Stromal cell of bone marrow (primary cell): Measurements from ENCODE around the gene ICOS.
A peak's percentile ranks its signal among the peaks of the same experiment; 100 is the strongest.

Experiments used
- DNase-seq: peaks from one replicate; pipeline ENCODE4 v3.0.0-alpha.2; 2012; ENCODE audit warnings: low read depth

The ICOS gene

GRCh38 chr2:203936535-203936934, at the start of gene ICOS:
Gene ICOS (plus strand): TSS chr2:203936763. CDS start chr2:203936815, 52 bp downstream.
- no peak for DNase-seq

DNA sequence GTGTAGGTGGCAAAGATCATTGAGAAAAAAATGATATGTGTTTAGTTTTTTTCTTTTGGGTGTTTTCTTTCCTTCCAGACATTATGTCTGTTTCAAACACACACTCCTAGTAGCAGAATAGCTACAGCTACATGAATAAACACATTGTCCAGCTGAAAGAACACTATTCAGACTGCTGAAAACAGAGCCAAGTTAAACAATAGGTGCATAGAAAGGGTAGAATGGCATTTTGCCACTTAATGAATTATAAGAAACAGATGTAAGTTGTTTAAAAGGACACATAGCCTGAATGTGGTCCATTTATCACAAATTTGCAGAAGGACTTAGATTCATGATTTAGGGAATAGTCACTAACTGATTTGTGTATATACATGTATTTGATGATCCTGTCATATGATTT, 48.9 kb upstream of the ICOS start:
- DNase-seq, result no peak

GRCh38 chr2:203889542-203889941, 47.0 kb upstream of the ICOS start:
- DNase-seq, result no peak

DNA sequence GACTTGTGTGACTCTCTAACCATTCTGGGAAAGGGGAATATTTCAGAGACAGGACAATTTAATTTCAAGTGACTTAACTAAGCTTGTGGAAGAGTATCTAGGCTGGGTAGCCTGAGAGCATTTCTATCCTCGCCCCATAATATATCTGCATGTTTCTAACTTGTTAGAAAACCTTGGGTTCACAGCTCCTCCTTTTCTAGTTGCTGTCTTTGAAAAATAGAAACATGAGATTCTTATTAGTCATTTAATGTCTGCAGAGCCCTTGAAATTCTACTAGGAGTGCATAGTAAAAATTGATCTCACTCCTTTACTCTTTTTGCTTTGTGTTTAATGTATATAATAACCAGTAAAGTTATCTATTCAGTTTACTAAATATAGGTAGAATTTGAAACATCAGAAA, 46.6 kb upstream of the ICOS start:
- DNase-seq, result no peak

DNA sequence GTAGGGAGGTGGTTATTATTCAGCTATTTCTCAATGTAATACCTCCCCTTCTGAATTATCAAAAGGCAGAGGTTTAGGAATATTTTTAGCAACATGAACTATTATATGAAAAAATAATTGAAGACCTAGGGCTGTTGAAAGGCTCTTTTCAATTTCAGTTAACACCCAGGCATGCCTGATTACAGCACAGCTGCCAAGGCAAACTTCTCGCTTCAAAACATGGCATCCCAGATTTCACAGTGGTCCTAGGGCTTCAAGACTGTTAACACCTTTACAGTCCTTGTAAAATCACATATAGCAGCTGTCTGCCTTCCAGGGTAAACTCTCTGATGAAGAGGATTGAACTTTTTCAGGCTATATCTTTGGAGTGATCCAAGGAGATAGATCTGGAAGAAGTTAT, 45.8 kb upstream of the ICOS start:
- no peak for DNase-seq

GRCh38 chr2:203891474-203891873, 45.1 kb upstream of the ICOS start:
- DNase-seq, result no peak

DNA sequence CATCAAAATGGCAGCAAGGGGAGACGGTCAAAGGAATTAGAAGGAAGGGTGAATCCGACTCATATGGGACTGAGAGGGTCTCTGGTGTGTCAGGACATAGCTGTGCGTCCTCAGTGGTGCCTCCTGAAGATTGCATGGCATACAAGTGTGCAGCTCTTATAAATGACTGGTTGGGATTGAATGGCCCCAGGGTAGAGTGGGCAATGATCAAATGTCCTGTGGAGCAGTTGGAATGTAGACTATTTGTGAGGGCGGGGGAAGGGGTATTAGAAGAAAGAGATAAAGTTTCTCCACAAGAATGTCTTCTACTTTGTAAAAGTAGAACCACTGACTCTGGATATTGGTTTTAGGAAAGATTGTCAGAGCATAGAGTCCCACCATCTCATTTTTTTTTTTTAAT, 44.4 kb upstream of the ICOS start:
- DNase-seq, result no peak

GRCh38 chr2:203893401-203893800, 43.2 kb upstream of the ICOS start:
- DNase-seq, result peak; percentile 21

DNA sequence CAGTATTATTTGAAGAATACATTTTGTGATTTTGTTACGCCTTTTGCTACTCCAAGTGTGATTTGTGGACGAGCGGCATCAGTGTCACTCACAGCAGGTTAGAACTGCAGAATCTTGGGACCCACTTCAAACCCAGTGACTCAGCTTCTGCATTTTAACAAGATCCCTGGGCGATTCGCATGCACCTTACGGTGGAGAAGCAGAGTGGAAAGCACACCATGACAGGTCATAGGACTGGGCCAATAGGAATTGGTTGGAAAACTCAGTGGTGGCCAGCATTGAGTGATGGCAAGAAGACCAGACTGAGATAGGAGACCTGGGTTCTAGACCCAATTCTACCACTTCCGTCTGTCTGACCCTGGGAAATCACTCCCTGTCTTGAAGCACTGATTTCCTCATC, 42.7 kb upstream of the ICOS start:
- DNase-seq, result no peak

DNA sequence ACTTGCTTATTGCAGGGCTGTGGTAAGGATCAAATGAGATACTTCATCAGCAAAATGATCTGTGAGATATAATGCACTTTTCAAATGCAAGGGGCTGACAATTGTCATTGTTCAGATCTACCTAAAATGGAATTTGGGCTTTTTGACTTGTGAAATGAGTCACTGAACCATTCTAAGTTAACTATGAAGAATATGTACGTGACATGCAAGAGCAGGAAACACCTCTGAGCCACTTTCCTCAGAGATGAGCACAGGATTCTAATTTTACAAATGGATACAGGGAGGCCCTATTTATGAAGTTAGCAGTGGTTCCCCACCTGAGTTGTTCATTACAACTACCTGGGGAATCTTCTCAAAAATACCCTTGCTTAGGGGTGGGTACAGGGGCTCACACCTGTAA, 42.3 kb upstream of the ICOS start:
- no peak for DNase-seq

DNA sequence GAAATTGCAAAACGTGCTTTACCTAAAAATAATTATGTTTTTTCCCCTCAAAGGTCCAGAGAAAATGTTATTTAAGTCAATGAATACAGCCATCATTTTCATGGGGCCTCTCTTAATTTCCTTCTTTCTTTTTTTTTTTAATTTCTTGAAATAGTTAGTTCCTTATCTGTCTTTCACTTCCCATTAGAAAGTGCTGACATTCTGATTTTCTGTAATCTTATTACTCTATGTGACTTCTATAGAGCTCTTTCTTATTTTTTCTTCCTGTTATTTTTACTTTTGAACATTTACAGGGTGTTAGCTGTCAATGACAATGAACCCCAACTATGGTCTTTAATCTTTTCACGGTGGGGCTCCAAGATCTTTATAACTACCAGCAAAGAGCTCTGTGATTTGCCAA, 39.0 kb upstream of the ICOS start:
- no peak for DNase-seq

DNA sequence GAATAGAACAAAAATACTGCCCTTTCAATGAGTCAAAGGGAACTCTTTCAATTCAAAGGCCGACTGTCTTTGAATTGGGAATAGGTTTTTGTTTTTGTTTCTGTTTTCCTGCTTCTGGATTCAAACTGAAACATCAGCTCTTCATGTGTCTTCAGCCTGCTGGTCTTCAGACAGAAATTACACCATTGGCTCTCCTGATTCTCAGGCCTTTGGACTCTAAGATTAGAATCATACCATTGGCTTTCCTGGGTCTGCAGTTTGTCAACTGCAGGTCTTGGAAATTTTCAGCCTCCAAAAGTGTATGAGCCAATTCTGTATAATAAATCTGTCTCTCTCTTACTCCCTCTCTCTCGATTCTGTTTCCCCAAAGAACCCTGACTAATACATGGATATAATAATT, 37.9 kb upstream of the ICOS start:
- no peak for DNase-seq

- peak; percentile 36 for DNase-seq
Measured at GRCh38 chr2:203900253-203900652, 36.3 kb upstream of the ICOS start.

DNA sequence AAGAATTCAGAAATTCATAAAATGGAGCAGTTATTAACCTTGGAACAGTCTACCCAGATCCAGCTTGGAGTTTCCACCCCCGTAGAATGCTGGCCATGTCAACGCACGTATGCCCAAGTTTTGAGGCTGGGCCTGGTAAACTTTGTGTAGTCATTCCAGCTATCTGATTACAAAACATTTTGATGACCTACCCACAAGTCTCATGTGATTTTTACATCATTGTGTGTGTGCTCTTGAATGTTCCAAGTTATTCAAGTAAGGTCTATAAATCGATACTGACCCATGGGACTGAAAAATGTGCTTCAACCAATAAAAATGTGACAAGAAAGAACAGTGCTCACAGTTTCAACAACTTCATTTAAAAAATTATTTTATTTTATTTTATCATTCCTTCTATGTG, 32.5 kb upstream of the ICOS start:
- peak; percentile 32 for DNase-seq

DNA sequence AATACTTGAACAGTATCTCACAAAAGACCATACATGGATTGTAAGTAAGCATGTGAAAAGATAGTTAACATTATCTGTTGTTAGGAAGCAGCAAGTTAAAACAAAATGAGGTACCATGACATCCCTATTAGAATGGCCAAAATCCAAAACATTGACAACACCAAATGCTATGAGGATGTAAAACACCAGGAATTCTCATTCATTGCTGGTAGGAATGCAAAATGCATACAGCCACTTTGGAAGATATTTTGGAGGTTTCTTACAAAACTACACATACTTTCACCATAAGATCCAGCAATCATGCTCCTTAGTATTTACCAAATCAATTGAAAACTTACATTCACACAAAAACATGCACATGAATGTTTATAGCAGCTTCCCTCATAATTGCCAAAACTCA, 30.9 kb upstream of the ICOS start:
- no peak for DNase-seq

DNA sequence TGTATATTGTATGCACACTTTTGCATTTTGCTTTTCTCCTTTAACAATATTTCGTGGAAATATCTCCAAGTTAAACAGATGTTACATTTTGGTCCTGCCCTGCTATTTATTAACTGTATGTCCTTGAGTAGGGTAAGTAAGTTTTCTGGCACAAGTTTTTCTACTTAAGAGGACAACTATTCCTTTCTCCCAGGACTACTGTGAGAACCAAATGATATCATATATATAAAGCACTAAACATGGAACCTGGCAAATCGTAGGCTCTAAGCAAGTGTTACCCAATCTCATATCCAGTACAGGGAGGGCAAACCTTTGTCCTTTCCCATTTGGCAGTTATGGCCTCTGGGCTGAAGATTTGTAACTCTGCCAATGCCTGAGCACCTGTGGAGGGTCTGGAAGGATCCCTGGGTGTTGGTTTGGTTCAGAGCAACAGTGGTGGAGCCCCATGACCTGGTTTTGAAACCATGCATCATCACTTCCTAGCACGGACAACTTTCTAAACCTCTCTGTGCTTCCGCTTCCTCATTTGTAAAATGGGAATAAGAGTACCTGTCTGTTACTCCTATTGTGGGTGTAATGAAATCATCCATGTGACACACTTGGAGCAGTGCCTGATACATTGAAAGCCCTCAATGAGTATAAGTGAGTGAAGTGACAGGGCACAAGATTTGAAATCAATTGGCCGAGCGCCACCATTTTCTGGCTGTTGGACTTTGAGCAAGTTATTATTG, 28.3 kb upstream of the ICOS start:
- DNase-seq, result no peak

DNA sequence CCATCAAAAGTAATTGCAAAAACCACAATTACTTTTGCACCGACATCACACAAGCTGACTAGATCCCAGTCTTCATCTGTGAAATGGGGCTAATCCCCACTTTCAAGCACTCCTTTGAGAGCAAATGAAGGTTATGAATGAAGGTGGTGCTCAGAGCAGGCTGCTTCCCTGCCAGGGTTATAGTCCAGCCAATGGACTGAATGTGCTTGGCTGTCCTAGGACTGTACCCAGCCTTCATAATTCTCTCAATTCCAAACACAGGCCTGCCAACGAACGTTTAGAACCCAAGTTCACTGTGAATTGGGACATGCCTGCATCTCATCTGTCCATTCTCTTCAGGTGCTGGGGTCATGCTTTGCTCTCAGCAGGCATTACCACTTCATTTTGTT, 27.8 kb upstream of the ICOS start:
- no peak for DNase-seq

DNA sequence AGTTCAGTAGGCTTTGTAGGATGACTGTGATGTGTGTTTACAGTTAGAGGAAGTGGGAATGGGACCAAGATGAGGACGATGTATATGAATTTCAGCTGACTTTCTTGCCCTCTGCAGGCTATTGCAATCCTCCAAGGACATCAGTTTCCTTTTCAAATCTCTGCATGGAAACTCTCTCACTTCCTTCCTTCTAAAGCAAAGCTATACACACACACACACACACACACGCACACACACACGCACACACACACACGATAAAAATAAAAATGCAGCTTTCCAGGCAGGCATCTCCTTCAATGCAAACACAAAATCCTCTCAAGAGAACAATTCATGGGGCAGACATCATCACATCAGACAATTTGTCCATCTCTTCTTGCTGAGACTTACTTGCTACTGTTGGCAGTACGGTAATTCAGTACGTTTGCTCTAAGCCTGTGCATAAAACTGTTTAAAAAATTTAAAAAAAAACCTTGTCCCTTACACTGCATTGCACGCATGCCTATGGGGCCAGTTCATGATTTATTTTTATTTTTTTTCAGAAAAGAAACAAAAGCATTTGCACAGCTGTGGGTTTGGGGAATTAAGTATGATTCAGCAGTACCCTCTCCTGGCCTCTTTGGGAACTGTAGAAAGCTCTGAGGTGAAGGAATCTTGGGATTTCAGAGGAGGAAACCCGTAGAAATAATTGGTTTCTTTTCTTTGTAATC, 27.1 kb upstream of the ICOS start:
- DNase-seq, result peak; percentile 66

GRCh38 chr2:203909974-203910373, 26.6 kb upstream of the ICOS start:
- no peak for DNase-seq

DNA sequence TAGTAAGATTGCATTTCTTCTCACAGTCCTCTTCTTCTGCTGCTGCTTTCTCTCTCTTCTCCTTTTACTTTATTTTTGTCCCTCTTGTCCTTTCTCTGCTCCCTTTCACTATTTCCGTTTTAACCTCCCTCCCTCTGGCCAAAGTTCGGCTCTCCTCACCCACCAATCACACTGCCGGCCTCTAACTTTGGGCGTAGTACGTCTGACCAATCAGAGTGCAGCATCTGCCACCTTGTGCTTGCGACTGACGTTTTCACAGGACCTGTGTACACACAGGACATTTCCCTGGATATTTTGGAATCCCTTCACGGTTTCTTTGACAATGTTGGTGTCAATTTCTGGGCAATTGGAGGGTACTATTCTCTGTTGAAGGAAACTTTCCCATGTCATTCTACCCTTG, 22.6 kb upstream of the ICOS start:
- DNase-seq, result no peak

GRCh38 chr2:203914546-203915182, 21.9 kb upstream of the ICOS start:
- DNase-seq, result no peak

DNA sequence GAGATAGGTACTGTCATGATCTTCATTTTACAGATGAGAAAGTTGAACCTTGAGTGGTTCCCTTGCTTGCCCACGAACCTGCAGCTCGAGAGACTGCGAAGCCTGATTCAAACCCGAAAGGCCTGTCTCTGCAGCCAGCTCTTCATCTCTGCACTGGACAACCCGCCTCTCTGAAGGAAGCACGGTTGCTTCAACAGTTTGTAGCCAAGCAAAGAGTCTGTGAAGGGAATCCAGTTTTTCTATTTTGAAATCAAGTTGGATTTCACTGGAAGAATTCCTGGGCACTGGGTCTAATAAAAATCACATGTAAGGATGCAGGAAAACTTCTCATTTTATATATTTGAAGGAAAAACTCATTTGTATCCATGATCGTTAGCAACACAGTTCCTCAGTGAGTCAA, 21.3 kb upstream of the ICOS start:
- no peak for DNase-seq

DNA sequence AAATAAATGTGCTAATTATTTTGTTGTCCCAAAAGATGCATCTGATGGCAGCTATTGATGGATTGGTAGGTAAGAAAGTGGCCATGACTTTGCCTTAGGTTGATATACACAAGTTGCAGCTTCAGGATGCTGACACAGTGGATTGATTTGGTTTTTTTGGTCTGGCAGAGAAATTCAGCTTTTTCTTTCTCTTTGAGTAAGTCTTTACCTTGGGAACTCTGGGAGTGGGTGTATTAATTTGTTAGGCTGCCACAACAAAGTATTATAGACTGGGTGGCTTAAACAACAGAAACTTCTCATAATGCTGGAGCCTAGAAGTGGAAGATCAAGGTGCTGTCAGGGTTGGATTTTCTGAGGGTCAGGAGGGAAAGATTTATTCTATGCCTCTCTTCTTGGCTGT, 19.8 kb upstream of the ICOS start:
- no peak for DNase-seq

DNA sequence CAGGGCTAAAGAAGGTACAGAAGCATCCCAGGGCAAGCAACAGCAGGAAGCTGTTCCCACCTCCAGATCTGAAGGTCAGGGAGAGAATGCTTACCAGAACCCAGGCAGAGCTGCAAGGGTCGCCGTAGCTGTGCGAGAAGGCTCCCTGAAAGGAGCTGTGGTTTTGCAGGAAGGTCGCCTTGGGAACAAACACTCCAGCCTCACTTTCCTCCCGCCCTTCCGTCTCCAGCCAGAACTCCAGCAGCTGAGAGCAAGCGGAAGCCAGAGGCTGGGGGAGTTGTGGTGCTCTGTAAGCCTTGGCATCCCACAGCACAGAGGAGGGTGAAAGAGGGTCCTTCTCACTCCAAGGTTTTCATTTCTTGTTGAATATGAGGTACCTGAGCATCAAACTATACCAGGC, 18.3 kb upstream of the ICOS start:
- no peak for DNase-seq
